D721Med (cell line): ENCODE data around the gene LECT2.
A peak's percentile ranks its signal among the peaks of the same experiment; 100 is the strongest.

ENCODE experiments used
- DNase-seq: peaks from one replicate; pipeline ENCODE4 v3.0.0; 2011; ENCODE audit warnings: low spot score; ENCODE audit not compliant: insufficient read length
- FAIRE-seq: peaks from 2 replicates; lab custom pipeline; 2011; peaks lifted over from hg19 to GRCh38; lab: Jason Lieb, UNC
- CTCF ChIP-seq: IDR thresholded peaks from 2 replicates; pipeline ENCODE4 v1.5.1; 2012; ENCODE audit warnings: mild to moderate bottlenecking, control low read depth; ENCODE audit not compliant: insufficient read depth; ENCODE audit errors: missing control alignments

LECT2 gene

DNA sequence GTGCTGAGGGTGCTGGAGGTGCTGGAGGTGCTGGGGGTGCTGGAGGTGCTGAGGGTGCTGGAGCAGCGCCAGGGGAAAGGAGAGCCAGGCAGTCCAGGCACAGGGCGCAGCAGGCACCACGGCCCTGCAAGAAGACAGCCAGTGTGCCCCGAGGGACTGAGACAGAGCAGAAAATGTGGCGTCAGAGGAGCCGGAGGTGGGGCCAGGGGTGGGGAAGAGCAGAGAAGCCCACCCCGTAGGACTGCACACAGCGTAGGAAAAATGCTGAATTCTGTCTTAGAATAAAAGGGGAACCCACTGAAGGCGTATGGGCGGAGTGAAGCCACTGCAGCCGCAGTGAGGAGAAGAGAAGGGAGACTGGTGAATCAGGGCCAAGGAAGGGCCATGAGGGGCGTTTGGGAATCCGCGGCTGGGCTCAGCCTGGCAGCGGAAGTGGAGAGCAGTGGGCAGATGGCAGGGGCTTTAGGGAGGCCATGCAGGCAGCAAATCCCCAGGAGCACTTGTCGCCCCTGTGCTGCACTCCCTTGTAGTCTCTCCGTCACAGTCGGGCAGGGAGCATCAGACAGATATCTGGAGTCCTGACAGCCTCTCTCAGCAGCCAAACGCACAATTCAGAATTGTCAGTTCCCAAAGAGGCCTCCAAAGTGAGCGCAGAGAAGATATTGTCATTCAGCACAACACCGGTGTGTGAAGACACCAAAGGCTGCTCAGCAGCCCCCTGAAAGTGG, 35.9 kb upstream of the LECT2 start:
- no peak for DNase-seq
- no peak for FAIRE-seq
- TF ChIP-seq CTCF = no peak

DNA sequence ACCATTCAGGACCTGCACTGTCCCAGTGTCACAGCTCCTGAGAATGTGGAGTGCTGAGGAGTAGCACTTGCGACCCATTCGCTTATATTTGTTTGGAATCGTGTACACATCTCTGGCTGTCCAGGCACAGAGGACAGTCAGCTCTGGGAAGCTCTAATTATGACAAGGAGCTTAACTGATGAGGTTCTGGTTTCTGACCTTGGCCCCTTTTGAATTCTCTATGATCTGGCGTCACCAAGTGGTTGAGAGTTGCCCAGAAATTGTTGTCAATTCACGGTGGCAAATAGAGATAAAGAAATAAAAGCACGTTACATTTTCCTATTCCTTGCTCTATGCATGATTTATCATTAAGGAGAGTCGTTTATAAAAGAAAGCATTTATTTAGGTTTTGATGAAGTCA, 34.9 kb upstream of the LECT2 start:
- TF ChIP-seq CTCF = peak; percentile 12
- FAIRE-seq (no peak), DNase-seq (no peak)

DNA sequence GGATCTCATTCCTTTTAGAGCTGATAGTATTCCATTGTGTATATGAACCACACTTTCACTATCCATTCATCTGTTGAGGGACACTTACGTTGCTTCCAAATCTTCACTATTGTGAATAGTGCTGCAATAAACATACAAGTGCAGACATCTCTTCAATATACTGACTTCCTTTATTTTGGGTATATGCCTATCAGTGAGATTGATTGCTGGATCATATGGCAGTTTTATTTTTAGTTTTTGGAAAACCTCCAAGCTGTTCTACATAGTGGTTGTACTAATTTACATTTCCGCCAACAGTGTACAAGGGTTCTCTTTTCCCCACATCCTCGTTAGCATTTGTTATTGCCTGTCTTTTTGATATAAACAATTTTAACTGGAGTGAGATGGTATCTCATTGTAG, 33.8 kb upstream of the LECT2 start:
- TF ChIP-seq CTCF = no peak
- FAIRE-seq (no peak), DNase-seq (no peak)

GRCh38 chr5:135986891-135987401, 32.2 kb upstream of the LECT2 start:
- FAIRE-seq (no peak), DNase-seq (no peak)
- no peak for TF ChIP-seq CTCF

DNA sequence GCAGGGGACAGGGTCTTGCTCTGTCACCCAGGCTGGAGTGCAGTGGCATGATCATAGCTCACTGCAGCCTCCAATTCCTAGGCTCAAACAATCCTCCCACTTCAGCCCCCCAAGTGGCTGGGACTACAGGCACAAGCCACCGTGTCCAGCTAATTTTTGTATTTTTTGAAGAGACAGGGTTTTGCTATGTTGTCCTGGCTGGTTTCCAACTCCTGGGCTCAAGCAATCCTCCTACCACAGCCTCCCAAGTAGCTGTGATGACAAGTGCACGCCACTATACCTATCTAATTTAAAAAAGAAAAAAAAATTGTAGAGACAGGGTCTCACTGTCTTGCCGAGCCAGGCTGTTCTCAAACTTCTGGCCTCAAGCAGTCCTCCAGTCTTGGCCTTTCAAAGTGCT, 31.6 kb upstream of the LECT2 start:
- no peak for FAIRE-seq
- no peak for TF ChIP-seq CTCF
- DNase-seq = no peak

DNA sequence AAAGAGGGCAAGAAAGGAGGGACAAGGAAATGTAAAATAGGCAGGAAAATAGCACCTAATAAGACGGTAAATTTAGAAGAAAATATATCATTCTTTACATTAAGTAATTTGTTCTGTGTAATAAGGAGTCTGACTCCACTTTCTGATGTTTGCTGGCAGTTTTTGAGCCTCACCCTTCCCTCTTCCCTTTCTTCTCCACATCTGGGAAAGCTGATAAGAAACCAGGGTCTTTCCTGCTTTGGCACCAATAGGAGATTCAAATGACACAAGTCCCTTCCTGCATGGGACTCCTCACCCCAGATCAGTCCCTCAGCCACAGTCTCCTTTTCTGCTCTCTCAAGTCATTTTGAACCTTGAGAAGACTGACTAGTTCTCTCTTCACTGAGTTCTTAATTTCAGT, 31.2 kb upstream of the LECT2 start:
- DNase-seq = no peak
- no peak for TF ChIP-seq CTCF
- FAIRE-seq = no peak

DNA sequence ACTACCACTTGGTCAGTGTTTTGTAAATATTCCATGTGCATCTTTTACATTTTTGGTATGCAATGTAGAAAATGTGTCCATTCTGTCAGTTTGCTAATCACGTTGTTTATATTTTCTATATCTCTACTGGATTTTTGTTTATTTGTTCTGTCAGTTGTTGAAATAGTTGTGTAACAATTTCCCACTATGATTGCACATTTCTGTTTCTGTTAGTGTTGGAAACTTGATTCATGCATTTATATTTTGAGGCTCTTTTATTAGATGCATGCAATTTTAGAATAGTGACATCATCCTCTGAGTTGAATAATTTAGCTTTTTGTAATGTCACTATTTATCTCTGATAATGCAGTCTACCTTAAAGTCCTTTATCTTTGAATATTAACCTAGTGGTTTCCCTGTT, 25.8 kb upstream of the LECT2 start:
- FAIRE-seq (no peak), DNase-seq (no peak)
- TF ChIP-seq CTCF = no peak
